PC-3 (cell line): ENCODE measurements around the gene SARDH. TPM values are rescaled to one million over a fixed set of nuclear protein-coding genes. Genes with fewer than 3 reads are reported as not detected.

Source experiments
- ATAC-seq: fragments of 200-7000 bp; cut with Tn5 transposase; 2 replicates; pipeline ENCODE4 v1.9.1; 2020; ENCODE audit warnings: mild to moderate bottlenecking, moderate library complexity
- BruUV-seq: library from RNA; stranded (reverse); fragments of 400-500 nt; replicated peaks from 2 replicates; lab custom pipeline; 2021; lab: Mats Ljungman, UMichigan
- CTCF ChIA-PET: fragments of 300-600 bp; sonication (Branson Sonifier 250); formaldehyde crosslinking; loops from one replicate; lab custom pipeline; 2022; ENCODE audit warnings: antibody characterized with exemption; lab: Charles Lee
- POLR2A ChIA-PET: fragments of 300-600 bp; sonication (Branson Sonifier 250); formaldehyde crosslinking; loops from one replicate; lab custom pipeline; 2022; ENCODE audit warnings: antibody characterized with exemption; ENCODE audit not compliant: unreplicated experiment; lab: Charles Lee
- DNase-seq: peaks from one replicate; pipeline ENCODE4 v3.0.0-alpha.2; 2015
- H2AFZ ChIP-seq: fragments of 300-600 bp; sonication (generic); 2 replicates; pipeline ENCODE4 v1.6.0; 2016; ENCODE audit warnings: antibody characterized with exemption, low read length
- H3F3A ChIP-seq: fragments of 300-600 bp; sonication (generic); one replicate; pipeline ENCODE4 v1.6.0; 2017; ENCODE audit warnings: antibody characterized with exemption, low read length, control low read depth, mild to moderate bottlenecking; ENCODE audit not compliant: unreplicated experiment
- H3K27ac ChIP-seq: fragments of 300-600 bp; sonication (generic); 2 replicates; pipeline ENCODE4 v1.5.1; 2016; ENCODE audit warnings: mild to moderate bottlenecking, low read length
- H3K27me3 ChIP-seq: fragments of 300-600 bp; sonication (generic); 2 replicates; pipeline ENCODE4 v1.6.1; 2016; ENCODE audit warnings: low read length, mixed read lengths
- H3K36me3 ChIP-seq: fragments of 300-600 bp; sonication (generic); 2 replicates; pipeline ENCODE4 v1.6.1; 2016; ENCODE audit warnings: low read depth, mixed run types, low read length, mixed read lengths
- H3K4me1 ChIP-seq: fragments of 300-600 bp; sonication (generic); 2 replicates; pipeline ENCODE4 v1.5.1; 2016; ENCODE audit warnings: low read length; ENCODE audit not compliant: insufficient read depth
- H3K4me2 ChIP-seq: fragments of 300-600 bp; sonication (generic); 2 replicates; pipeline ENCODE4 v1.6.0; 2016; ENCODE audit warnings: low read length
- H3K4me3 ChIP-seq: fragments of 300-600 bp; sonication (generic); 2 replicates; pipeline ENCODE4 v1.5.1; 2016; ENCODE audit warnings: mild to moderate bottlenecking, low read length, mixed read lengths
- H3K79me2 ChIP-seq: fragments of 300-600 bp; sonication (generic); 2 replicates; pipeline ENCODE4 v1.6.1; 2017; ENCODE audit warnings: low read length, mixed read lengths
- H3K9ac ChIP-seq: fragments of 300-600 bp; sonication (generic); 2 replicates; pipeline ENCODE4 v1.6.0; 2016; ENCODE audit warnings: mild to moderate bottlenecking, low read length
- H3K9me2 ChIP-seq: fragments of 300-600 bp; sonication (generic); replicated peaks from 2 replicates; pipeline ENCODE4 v1.6.1; 2016; ENCODE audit warnings: mixed run types, low read length, mixed read lengths
- H3K9me3 ChIP-seq: fragments of 300-600 bp; sonication (generic); 2 replicates; pipeline ENCODE4 v1.6.1; 2016; ENCODE audit warnings: low read length, mixed read lengths
- H4K20me1 ChIP-seq: fragments of 300-600 bp; sonication (generic); 2 replicates; pipeline ENCODE4 v1.6.1; 2016; ENCODE audit warnings: low read length, mixed read lengths
- EZH2 ChIP-seq: fragments of 300-600 bp; sonication (generic); IDR thresholded peaks from one replicate; pipeline ENCODE4 v1.6.1; 2017; ENCODE audit warnings: antibody characterized with exemption, mild to moderate bottlenecking, low read length; ENCODE audit not compliant: unreplicated experiment
- EZH2phosphoT487 ChIP-seq: fragments of 300-600 bp; sonication (generic); IDR thresholded peaks from 2 replicates; pipeline ENCODE4 v1.6.1; 2018; ENCODE audit warnings: mild to moderate bottlenecking, antibody characterized with exemption, low read length, borderline replicate concordance
- intact Hi-C: fragments of 100-400 bp; cut with micrococcal nuclease; formaldehyde crosslinking; loops from 2 replicates; pipeline ENCODE4 v1.9.0; 2023
- total RNA-seq: library from RNA; depleted of rRNA; stranded (reverse); fragments of >200 nt; gene quantifications from 2 replicates; pipeline ENCODE4 v1.2.3, GENCODE V29; 2014
- TF ChIP-seq, protein P1 (sequence below): fragments of 300-600 bp; sonication (generic); conservative IDR thresholded peaks from 2 replicates; pipeline ENCODE4 v1.5.1; 2017; ENCODE audit warnings: antibody characterized with exemption, low read depth, mild to moderate bottlenecking, low read length

SARDH gene
- total RNA-seq, 1 experiment from 2014 or later: 3.4 TPM

- intact Hi-C loops: no loop called here
- no peaks in the 10 kb centered on the region for H4K20me1 ChIP-seq
- no peak overlapping the region for H2AFZ ChIP-seq
- H3K27ac ChIP-seq: no peak overlapping the region
- no peaks in the 10 kb centered on the region for H3K9me2 ChIP-seq
- BruUV-seq: no TSS peak
- no peak for ATAC-seq
- H3K4me1 ChIP-seq: no peaks in the 10 kb centered on the region
- H3K27me3 ChIP-seq: no peaks in the 10 kb centered on the region
- POLR2A ChIA-PET: no interaction called here
- DNase-seq: no peak
- no peak overlapping the region for H3K4me2 ChIP-seq
- CTCF ChIA-PET: no interaction called here
- no peaks in the 10 kb centered on the region for H3K79me2 ChIP-seq
- TF ChIP-seq EZH2 (no peak), EZH2phosphoT487 (no peak)
- TF ChIP-seq, protein P1, sequence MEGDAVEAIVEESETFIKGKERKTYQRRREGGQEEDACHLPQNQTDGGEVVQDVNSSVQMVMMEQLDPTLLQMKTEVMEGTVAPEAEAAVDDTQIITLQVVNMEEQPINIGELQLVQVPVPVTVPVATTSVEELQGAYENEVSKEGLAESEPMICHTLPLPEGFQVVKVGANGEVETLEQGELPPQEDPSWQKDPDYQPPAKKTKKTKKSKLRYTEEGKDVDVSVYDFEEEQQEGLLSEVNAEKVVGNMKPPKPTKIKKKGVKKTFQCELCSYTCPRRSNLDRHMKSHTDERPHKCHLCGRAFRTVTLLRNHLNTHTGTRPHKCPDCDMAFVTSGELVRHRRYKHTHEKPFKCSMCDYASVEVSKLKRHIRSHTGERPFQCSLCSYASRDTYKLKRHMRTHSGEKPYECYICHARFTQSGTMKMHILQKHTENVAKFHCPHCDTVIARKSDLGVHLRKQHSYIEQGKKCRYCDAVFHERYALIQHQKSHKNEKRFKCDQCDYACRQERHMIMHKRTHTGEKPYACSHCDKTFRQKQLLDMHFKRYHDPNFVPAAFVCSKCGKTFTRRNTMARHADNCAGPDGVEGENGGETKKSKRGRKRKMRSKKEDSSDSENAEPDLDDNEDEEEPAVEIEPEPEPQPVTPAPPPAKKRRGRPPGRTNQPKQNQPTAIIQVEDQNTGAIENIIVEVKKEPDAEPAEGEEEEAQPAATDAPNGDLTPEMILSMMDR: no peak
- no peaks in the 10 kb centered on the region for H3K36me3 ChIP-seq
- H3F3A ChIP-seq: no peaks in the 10 kb centered on the region
- H3K9ac ChIP-seq: no peak overlapping the region
- no peaks in the 10 kb centered on the region for H3K9me3 ChIP-seq
- H3K4me3 ChIP-seq: no peak overlapping the region
Measured at GRCh38 chr9:133779516-133780403, 41.6 kb upstream of the SARDH start.

GRCh38 chr9:133779081-133779480 lies 40.9 kb upstream of the SARDH start:
- Histone ChIP-seq H3K9me2 (no peaks in the 10 kb centered on the region), H3K4me3 (no peak overlapping the region), H3K27ac (no peak overlapping the region), H3K27me3 (no peaks in the 10 kb centered on the region), H3K36me3 (no peaks in the 10 kb centered on the region), H3K79me2 (no peaks in the 10 kb centered on the region), H3K9me3 (no peaks in the 10 kb centered on the region), H3K4me1 (no peaks in the 10 kb centered on the region), H4K20me1 (no peaks in the 10 kb centered on the region), H3K9ac (no peak overlapping the region), H3K4me2 (no peak overlapping the region), H2AFZ (no peak overlapping the region), H3F3A (no peaks in the 10 kb centered on the region)
- ChIA-PET CTCF (no interaction called here), POLR2A (no interaction called here)
- no TSS peak for BruUV-seq
- TF ChIP-seq EZH2phosphoT487 (no peak), EZH2 (no peak)
- TF ChIP-seq, protein P1: no peak
- intact Hi-C loops: no loop called here
- no peak for DNase-seq
- ATAC-seq: no peak
